B cell (primary cell): Measurements from ENCODE around the gene NOTCH3. TPM values are rescaled to one million over a fixed set of nuclear protein-coding genes. Genes with fewer than 3 reads are reported as not detected.

Experiments
- ATAC-seq: fragments of 200-7000 bp; cut with Tn5 transposase; one replicate; pipeline ENCODE4 v1.10.0; 2021; ENCODE audit warnings: low read depth, mild to moderate bottlenecking, moderate number of reproducible peaks, moderate library complexity
- CTCF ChIA-PET: fragments of 350-600 bp; sonication (Branson Sonifier 250); formaldehyde crosslinking; loops from one replicate; lab custom pipeline; 2021; ENCODE audit warnings: antibody characterized with exemption, inconsistent platforms; lab: Charles Lee
- POLR2A ChIA-PET: fragments of 350-600 bp; sonication (Branson Sonifier 250); formaldehyde crosslinking; loops from one replicate; lab custom pipeline; 2021; ENCODE audit warnings: antibody characterized with exemption; lab: Charles Lee
- DNase-seq: peaks from one replicate; pipeline ENCODE4 v3.0.0; 2013
- H2AFZ ChIP-seq: 2 replicates; pipeline ENCODE4 v1.6.1; 2012; ENCODE audit warnings: mild to moderate bottlenecking, low read depth, low read length; ENCODE audit not compliant: insufficient read depth, poor library complexity, severe bottlenecking
- H3K27ac ChIP-seq, 2 donors: 1 replicate in 1 of 2; 2 replicates in 1 of 2; pipeline ENCODE4 v1.5.1; 2012 to 2013; ENCODE audit warnings: low read length in 2 of 2, mild to moderate bottlenecking in 2 of 2, moderate library complexity in 1 of 2
- H3K27me3 ChIP-seq, 4 experiments: fragments of 200-600 bp in 1 of 4; sonication (generic) in 1 of 4; replicated peaks in 1 of 4; 1 replicate in 2 of 4; 2 replicates in 2 of 4; pipeline versions ENCODE4 v1.6.1 to v1.7.0; 2013 to 2016; ENCODE audit warnings: low read length in 3 of 4, mild to moderate bottlenecking in 2 of 4, mixed read lengths in 1 of 4, moderate library complexity in 1 of 4; ENCODE audit not compliant: insufficient read depth in 4 of 4, control insufficient read depth in 3 of 4; ENCODE audit errors: control extremely low read depth in 1 of 4
- H3K36me3 ChIP-seq, 2 experiments: replicated peaks in 1 of 2; 1 replicate in 1 of 2; 2 replicates in 1 of 2; pipeline versions ENCODE4 v1.6.1 to v1.7.1; 2013; ENCODE audit warnings: low read length in 1 of 2; ENCODE audit not compliant: insufficient read depth in 2 of 2, control insufficient read depth in 1 of 2; ENCODE audit errors: control extremely low read depth in 1 of 2, extremely low read depth in 1 of 2
- H3K4me1 ChIP-seq, 2 donors: fragments of 200-600 bp in 1 of 2; sonication (generic) in 1 of 2; 1 replicate in 1 of 2; 2 replicates in 1 of 2; pipeline versions ENCODE4 v1.5.1 to v1.6.1; 2013 to 2017; ENCODE audit warnings: low read length in 2 of 2; ENCODE audit not compliant: control insufficient read depth in 2 of 2, insufficient read depth in 2 of 2
- H3K4me2 ChIP-seq: replicated peaks from 2 replicates; pipeline ENCODE3; 2012; ENCODE audit warnings: mild to moderate bottlenecking, low read depth, low read length; ENCODE audit not compliant: poor library complexity, severe bottlenecking
- H3K4me3 ChIP-seq, 5 experiments: fragments of 200-600 bp in 1 of 5; sonication (generic) in 1 of 5; 1 replicate in 3 of 5; 2 replicates in 2 of 5; pipeline versions ENCODE4 v1.5.1 to v1.7.0; 2011 to 2016; ENCODE audit warnings: low read length in 4 of 5, mild to moderate bottlenecking in 4 of 5, low read depth in 2 of 5, control low read depth in 1 of 5, moderate library complexity in 1 of 5; ENCODE audit not compliant: insufficient read depth in 1 of 5; ENCODE audit errors: control extremely low read depth in 1 of 5, extremely low read depth in 1 of 5
- H3K79me2 ChIP-seq: fragments of 200-600 bp; sonication (generic); one replicate; pipeline ENCODE4 v1.6.0; 2016; ENCODE audit warnings: low read length; ENCODE audit not compliant: control insufficient read depth, insufficient read depth
- H3K9ac ChIP-seq: fragments of 200-600 bp; sonication (generic); 2 replicates; pipeline ENCODE4 v1.6.1; 2017; ENCODE audit warnings: mild to moderate bottlenecking, low read length, moderate library complexity
- H3K9me3 ChIP-seq, 3 donors: one replicate each; pipeline versions ENCODE4 v1.6.1 to v1.7.1; 2013; ENCODE audit warnings: low read length in 2 of 3; ENCODE audit not compliant: control insufficient read depth in 2 of 3, insufficient read depth in 1 of 3; ENCODE audit errors: control extremely low read depth in 1 of 3
- H4K20me1 ChIP-seq: 2 replicates; pipeline ENCODE4 v1.6.0; 2012; ENCODE audit warnings: mild to moderate bottlenecking, low read length; ENCODE audit not compliant: insufficient read depth, control insufficient read depth, poor library complexity, severe bottlenecking
- H3K27ac Mint-ChIP-seq: one replicate; pipeline ENCODE4 v1.8.0; 2021; ENCODE audit warnings: mixed read lengths
- H3K27me3 Mint-ChIP-seq: one replicate; pipeline ENCODE4 v1.8.0; 2021; ENCODE audit warnings: mixed read lengths
- H3K4me1 Mint-ChIP-seq: one replicate; pipeline ENCODE4 v1.8.0; 2021; ENCODE audit warnings: mixed read lengths
- H3K4me3 Mint-ChIP-seq: one replicate; pipeline ENCODE4 v1.8.0; 2021; ENCODE audit warnings: mixed read lengths
- H3K9me3 Mint-ChIP-seq: one replicate; pipeline ENCODE4 v1.8.0; 2022; ENCODE audit warnings: mixed read lengths; ENCODE audit not compliant: insufficient read depth
- EZH2 ChIP-seq: IDR thresholded peaks from 2 replicates; pipeline ENCODE4 v1.6.1; 2012; ENCODE audit warnings: borderline replicate concordance, low read depth, mild to moderate bottlenecking, moderate library complexity, low read length; ENCODE audit not compliant: insufficient read depth, poor library complexity, severe bottlenecking
- WGBS: methylation state at CpG from one replicate; pipeline ENCODE4 v1.1.5; 2013; ENCODE audit warnings: missing lambda C conversion rate; ENCODE audit not compliant: insufficient coverage; 5-methylcytosine and 5-hydroxymethylcytosine counted together
- intact Hi-C: fragments of 100-400 bp; cut with micrococcal nuclease; formaldehyde crosslinking; loops from one replicate; pipeline ENCODE4 v1.10.0; 2022
- polyA plus RNA-seq: library from polyadenylated mRNA; depleted of rRNA; stranded (reverse); fragments of >200 nt; gene quantifications from 2 replicates; pipeline ENCODE4 v1.2.3, GENCODE V29; 2012
- total RNA-seq, 2 donors: library from RNA; stranded (reverse); fragments of 120-200 nt in 1 of 2; gene quantifications; 1 replicate in 1 of 2; 2 replicates in 1 of 2; pipeline versions ENCODE4 v1.2.3 to v1.2.4, GENCODE V29; 2013 to 2022
- TF ChIP-seq, protein P1 (sequence below): fragments of 200-600 bp; IDR thresholded peaks from one replicate; pipeline ENCODE4 v1.8.0; 2022; ENCODE audit warnings: antibody characterized with exemption, mild to moderate bottlenecking

The NOTCH3 gene
- total and polyA plus RNA-seq, 2 donors (not counting 1 experiment from before 2014, with no cell fraction given), result 0.01 to 0.05 TPM

DNA sequence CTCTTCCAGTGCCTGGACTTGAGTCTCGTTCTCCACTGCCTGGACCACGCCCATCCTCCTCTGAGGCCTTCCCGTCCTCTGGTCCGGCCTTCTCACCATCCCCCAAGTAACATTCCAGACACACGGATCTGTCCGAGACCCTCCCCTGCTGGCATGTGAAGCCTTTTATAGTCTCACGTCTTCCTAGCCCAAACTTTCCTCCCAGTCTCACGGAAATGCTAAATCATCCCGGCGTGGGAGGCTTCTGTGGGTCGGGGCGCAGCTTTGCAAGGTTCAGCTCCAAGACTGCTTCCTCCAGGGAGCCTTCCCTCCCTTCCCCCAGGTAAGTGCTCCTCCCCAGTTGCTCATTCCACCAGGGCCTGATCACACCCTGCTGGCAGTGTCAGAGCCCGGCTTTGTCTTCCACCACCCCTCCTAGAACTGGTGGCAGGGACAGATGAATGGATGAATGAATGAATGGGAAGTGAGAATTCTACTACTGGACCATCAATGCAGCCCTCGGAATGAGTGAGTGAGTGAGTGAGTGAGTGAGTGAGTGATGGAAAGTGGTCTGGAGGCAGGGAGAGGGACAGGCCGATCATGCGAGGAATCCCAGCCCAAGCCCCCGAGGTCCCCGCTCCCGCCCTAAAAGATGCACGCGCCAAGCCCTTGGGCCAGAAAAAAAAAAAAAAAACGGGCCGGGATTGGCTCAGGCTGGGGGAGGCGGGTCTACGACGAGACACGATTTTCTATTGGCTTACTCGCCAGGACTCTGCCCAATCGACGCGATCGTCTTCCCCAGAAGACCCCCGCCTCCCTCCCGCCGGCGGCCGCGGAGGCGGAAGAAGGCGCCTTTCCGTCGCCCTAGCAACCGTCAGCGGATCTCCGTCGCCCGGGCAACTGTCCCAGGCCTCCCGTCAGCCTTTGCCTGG lies 22.2 kb upstream of the NOTCH3 start:
- peak overlapping the region; percentile 30 to 70 (median 57) for H3K4me3 ChIP-seq
- CTCF ChIA-PET, result no interaction called here
- H3K27me3 Mint-ChIP-seq, result peaks cover 18% of the 10 kb centered on the region
- H3K9me3 ChIP-seq, result no peaks in the 10 kb centered on the region
- ATAC-seq, result peak; percentile 99
- H3K9ac ChIP-seq, result peak overlapping the region; percentile 64
- H3K9me3 Mint-ChIP-seq, result no peaks in the 10 kb centered on the region
- POLR2A ChIA-PET, result interaction anchor here (0.6 kb wide), 1 partner anchor 47 kb away, joined by 10 read pairs; no protein-coding TSS in a partner anchor
- peak overlapping the region; percentile 99 for H3K4me2 ChIP-seq
- intact Hi-C loops, result no loop called here
- H3K79me2 ChIP-seq, result no peaks in the 10 kb centered on the region
- DNase-seq, result peak; percentile 89
- H4K20me1 ChIP-seq, result no peaks in the 10 kb centered on the region
- TF ChIP-seq, protein P1, sequence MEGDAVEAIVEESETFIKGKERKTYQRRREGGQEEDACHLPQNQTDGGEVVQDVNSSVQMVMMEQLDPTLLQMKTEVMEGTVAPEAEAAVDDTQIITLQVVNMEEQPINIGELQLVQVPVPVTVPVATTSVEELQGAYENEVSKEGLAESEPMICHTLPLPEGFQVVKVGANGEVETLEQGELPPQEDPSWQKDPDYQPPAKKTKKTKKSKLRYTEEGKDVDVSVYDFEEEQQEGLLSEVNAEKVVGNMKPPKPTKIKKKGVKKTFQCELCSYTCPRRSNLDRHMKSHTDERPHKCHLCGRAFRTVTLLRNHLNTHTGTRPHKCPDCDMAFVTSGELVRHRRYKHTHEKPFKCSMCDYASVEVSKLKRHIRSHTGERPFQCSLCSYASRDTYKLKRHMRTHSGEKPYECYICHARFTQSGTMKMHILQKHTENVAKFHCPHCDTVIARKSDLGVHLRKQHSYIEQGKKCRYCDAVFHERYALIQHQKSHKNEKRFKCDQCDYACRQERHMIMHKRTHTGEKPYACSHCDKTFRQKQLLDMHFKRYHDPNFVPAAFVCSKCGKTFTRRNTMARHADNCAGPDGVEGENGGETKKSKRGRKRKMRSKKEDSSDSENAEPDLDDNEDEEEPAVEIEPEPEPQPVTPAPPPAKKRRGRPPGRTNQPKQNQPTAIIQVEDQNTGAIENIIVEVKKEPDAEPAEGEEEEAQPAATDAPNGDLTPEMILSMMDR, result no peak
- TF ChIP-seq EZH2, result no peak
- peak overlapping the region; percentile 74 for H2AFZ ChIP-seq
- peaks cover 16 to 17% of the 10 kb centered on the region in 2 donors for H3K4me1 ChIP-seq
- H3K27ac ChIP-seq, result no peak overlapping the region
- 2% methylated on average over 47 of the region's 48 CpGs for WGBS
- peaks cover 18% of the 10 kb centered on the region for H3K4me1 Mint-ChIP-seq
- peaks cover 0 to 19% (median 5%) of the 10 kb centered on the region in 4 experiments for H3K27me3 ChIP-seq
- H3K4me3 Mint-ChIP-seq, result peak overlapping the region; percentile 91
- H3K36me3 ChIP-seq, result no peaks in the 10 kb centered on the region
- peak overlapping the region; percentile 53 for H3K27ac Mint-ChIP-seq

DNA sequence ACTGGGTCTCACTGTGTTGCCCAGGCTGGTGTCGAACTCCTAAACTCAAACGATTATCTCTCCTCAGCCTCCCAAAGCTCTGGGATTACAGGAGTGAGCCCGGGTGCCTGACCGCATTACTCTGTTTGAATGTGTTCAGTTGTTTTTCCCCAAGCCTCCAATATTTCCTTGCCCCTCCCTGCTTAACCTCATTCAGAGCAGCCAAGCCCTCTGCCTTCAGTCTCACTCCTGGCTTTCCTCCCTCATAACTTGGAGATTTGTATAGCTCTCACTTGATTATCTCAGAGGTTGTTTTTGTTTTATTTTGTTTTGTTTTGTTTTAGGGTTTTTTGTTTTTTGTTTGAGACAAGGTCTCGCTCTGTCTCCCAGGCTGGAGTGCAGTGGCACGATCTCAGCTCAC lies 20.0 kb upstream of the NOTCH3 start:
- Histone ChIP-seq H3K4me3 (no peak overlapping the region), H3K27ac (no peak overlapping the region), H4K20me1 (no peaks in the 10 kb centered on the region), H2AFZ (no peak overlapping the region), H3K4me1 (peaks cover 16 to 17% of the 10 kb centered on the region in 2 donors), H3K27me3 (peaks cover 0 to 19% (median 5%) of the 10 kb centered on the region in 4 experiments), H3K79me2 (no peaks in the 10 kb centered on the region), H3K9ac (no peak overlapping the region), H3K9me3 (no peaks in the 10 kb centered on the region), H3K36me3 (no peaks in the 10 kb centered on the region), H3K4me2 (no peak overlapping the region)
- TF ChIP-seq, protein P1, result no peak
- no peak for TF ChIP-seq EZH2
- ChIA-PET CTCF (interaction anchor here (0.8 kb wide), 1 partner anchor 357 kb away, joined by 3 read pairs; no protein-coding TSS in a partner anchor), POLR2A (interaction anchor here (0.8 kb wide), 1 partner anchor 617 kb away, joined by 7 read pairs; no protein-coding TSS in a partner anchor)
- ATAC-seq (no peak), DNase-seq (no peak)
- intact Hi-C loops, result no loop called here
- no peak overlapping the region for H3K4me3 Mint-ChIP-seq
- no CpG with 5 or more reads among the region's 6 CpGs for WGBS
- H3K4me1 Mint-ChIP-seq, result peaks cover 18% of the 10 kb centered on the region
- H3K9me3 Mint-ChIP-seq, result no peaks in the 10 kb centered on the region
- H3K27ac Mint-ChIP-seq, result no peak overlapping the region
- peaks cover 14% of the 10 kb centered on the region for H3K27me3 Mint-ChIP-seq
